NOMO-1 treated with DMSO at 0.1 percent for 48 hours (cell line): ENCODE results near the gene ME3.

Experiments used
- DNase-seq: peaks from one replicate; lab custom pipeline; 2025; ENCODE audit not compliant: unreplicated experiment; lab: John Stamatoyannopoulos, UW

Gene ME3

DNA sequence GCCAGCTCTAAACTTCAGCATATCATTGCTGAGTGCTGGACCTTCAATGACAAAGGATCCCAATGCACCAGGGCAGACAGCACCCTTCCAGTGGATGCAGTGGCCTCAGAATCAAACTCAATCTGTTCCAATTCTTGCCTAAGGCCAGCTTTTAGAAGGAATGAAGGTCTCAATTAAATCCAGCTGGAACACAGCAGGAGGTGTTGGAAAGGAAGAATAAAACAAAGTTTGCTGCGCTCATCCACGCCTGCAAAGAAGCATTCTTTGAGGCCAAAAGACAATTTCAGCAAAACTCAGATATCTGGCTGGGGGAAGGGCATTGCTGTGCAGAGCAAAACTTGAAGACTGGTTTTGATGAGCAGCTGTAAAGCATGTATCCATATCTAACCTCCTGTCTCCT, 177.1 kb downstream of the ME3 start:
- DNase-seq = no peak

DNA sequence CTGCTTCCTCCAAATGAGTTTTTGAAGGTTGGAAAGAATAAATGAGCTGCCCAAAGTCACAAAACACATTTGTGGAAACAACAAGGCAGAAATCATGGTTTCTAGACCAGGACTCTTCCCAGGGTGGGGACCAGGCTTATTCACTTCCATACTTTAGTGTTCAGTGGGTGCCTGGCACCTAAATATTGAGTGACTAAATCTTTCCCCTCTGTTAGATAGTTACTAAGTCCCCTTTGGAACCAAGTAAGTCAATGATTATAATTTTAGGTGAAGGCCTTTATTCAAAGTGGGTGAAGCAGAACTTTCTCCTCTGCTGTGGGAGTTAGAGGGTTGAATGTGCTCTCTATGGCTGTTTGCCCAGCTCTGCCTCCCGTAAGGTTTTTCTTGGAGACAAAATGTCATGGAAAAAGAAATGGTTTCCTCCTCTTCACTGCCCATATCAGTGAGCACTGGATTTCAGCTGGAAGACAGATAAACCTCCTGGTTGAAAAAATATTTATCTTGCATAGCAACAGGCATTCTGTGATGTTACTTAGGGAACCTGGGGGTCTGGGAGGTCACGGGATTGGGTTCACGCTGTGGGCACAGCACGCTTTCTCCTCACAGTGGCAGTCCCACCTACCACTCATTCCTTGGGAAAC, 179.9 kb downstream of the ME3 start:
- DNase-seq = no peak

DNA sequence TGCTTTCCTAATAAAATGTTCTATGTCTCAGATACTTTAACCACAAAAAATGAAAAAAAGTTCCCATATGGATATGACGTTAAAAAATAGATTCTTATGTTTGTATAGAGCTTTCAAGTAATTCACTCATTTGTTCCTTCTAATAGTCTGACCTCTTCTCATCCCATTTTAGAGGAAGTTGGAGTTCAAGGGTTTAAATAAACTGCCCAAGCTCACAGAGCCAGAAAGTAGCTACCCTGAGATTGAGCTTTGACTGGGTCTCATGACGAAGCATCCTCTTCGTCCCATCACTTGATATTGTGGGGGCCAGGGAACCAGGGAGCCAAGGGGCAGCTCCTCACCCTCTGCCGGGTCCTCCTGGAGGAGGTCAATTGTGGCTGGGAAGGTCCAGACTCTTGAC, 181.4 kb downstream of the ME3 start:
- DNase-seq = no peak

DNA sequence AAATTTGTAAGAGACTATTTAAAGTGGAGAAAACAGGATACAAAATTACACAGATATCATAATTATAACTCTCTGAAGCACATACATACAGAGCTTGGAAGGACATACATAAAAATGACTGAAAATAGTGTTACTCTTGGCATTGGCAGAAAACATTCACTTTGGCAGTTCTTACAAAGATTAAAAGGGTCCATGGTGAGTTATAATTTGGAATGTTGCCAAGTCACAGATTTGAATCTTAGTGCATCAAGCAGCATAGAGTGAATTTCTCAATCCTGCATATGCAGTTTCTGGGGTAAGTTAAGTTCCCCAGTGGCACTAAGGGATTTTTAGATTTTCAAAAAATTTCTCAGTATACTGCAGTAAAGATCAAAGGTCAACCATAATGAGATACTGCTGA, 181.8 kb downstream of the ME3 start:
- DNase-seq = no peak

DNA sequence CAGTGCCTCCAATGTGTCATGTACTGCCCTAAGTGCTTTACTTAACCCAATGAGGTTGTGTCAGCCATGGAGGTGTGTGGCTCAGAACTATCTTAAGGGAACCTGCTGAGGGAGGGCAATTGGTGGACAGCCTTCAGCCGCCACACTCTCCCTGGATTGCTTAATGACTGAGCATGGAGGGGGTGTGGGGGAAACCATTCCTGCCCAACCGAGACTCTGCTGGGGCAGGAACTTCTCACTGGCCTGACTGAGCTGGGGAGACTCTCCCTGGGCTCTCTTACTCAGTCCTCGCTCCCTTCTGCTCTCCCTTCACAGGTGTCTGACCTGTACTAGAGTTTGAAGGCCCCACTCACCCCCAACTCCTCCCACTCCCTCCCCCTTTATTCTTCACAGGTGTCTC, 183.0 kb downstream of the ME3 start:
- no peak for DNase-seq

DNA sequence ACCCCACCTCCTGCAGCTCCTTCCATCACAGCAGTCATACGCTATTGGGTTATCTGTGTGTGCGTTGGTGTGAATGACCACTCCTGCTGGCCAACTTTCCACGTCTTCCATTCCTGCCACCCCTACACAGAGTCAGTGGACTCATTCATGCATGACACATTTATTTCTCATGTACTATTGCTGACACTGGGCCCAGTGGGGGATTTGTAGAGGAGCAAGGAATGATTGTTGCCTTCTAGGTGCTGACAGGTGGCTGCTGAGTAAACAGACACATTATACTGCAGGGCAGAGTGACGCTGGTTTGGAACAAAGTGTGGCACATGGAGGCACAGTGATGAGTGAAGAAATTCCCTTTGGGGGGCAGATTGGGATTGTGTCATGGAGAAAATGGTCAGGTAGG, 183.9 kb downstream of the ME3 start:
- DNase-seq = no peak

DNA sequence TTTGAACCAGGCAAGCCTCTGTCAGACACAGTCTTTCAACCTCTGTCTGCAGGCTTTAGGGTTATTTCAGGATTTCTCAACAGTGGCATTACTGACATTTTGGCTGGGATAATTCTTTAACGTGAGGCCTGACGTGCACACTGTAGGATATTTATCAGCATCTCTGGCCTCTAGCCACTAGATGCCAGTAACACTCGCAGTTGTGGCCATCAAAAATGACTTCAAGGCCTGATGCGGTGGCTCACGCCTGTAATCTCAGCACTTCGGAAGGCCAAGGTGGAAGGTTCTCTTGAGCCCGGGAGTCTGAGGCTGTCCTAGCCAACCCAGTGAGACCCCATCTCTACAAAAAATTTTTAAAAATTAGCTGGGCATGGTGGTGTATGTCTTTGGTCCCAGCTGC, 184.7 kb downstream of the ME3 start:
- DNase-seq = no peak

DNA sequence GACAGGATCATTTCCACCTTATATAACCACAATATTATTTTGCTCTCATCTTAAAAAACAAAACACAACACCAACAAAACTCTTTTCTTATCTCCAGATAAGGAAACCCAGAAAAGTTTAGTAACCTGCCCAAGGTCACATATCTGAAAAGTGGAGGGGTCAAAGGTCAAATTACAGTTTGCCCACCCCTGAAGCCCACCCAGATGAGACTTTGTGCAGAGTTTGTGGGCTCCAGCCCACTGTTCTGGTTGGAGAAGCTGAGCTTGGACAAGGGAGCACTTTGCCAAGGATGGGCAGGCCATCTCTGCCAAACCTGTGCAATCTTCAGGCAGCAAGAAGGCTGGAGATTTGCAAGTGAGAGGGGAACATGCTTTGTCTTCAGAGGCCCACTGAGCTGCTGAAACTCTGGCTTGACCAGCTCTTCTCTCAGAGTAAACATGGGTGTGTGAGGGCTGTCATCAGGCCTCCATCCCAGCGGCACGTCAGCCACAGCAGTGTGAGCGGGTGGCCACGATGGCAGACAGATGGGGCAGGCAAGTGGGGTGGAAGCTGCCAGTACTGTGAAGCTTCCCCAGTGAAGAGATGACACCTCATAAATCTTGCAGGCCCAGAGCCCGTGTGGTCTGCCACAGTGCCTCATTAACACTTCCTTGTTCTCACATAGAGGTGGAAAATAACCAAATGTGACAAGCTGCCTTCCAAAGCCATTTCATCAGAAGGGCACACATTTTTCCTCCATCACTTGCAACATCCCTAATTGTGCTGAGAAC, 186.0 kb downstream of the ME3 start:
- DNase-seq = peak; percentile 97

DNA sequence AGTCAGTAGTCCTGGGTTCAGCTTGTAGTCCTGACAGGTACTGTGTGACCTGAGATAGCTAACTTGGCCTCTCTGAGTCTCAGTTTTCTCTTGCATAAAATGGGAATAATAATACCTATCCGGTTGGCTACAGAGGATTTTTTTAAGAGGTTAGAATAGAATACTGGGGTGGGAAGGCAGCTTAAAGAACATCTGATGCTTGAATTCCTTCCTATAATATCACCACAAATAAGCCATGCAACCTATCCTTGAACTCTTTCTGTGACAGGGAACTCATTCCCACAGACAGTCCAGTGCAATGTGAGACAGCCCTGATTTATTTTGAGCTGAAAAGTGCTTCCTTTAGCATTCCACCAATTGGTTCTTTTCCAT, 187.6 kb downstream of the ME3 start:
- DNase-seq = no peak

DNA sequence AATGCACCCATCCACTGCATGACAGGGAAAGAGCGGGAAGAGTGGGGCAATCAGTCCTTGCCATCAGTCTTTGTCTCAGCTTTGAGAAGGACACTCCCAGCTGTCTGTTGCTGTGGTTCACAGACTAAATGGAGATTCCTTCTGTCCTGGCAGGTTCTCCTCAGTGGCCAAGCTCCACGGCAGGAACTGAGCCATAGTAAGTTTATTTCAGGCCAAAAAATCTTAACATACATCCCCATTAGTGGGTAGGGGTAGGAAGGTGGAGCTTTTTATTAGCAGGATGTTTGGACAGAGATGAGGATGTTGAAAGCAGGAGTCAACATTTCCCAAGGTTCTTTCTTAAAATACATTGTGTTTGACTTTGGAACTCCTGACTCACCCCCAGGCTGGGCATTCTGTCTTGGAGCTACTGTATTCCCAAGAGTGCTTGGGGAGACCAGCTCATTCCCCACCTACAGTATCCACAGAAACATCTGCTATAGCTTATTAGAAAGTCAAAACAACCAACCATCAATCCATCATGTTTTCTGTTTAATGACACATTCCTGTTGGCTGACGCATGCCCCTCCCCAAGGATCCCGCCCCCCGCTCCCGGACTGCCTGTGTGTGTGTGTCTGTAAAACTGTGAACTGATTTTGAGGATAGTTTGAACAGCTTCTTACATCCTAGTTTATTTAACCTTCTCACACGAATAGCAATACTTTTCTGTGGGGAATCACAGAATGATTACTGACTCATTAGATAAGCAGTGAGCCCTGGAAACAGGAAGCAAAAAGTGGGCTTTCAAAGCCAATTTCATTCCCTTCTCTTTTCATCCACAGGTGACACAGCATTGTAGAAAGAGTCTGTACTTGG, 188.2 kb downstream of the ME3 start:
- peak; percentile 3 for DNase-seq

DNA sequence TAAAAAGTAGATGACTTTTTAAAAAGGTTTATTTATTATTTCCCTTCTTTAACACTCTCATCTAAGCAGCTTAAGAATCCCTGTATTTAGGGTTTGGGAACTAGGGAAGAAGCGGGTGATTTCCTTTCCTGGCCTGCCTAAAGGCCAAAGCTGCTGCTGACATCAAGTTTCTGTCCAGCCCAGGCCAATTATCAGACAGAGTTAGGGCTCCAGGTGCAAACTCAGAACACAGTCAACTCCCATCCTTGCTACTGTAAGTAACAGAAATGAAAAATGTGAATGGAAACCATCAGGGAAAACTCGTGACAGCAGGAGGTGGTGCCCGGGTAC, 188.8 kb downstream of the ME3 start:
- no peak for DNase-seq

DNA sequence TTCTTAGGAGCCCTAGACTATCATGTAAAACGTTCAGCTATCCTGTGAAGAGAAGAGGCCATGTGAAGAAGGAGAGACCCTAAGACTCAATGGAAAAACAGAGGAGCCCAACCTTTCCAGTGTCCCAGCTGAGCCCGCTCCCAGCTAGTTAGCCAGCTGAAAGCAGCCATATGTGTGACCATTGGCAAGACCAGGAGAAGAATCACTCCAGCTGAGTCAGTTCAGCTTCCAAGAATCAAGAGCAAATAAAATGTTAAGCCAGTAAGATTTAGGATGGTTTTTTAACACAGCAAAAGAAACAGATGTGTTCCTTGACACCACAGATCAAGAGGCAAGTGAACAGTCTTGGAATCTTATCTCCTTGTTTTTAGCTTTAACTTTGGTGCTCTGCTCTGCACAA, 189.7 kb downstream of the ME3 start:
- no peak for DNase-seq

DNA sequence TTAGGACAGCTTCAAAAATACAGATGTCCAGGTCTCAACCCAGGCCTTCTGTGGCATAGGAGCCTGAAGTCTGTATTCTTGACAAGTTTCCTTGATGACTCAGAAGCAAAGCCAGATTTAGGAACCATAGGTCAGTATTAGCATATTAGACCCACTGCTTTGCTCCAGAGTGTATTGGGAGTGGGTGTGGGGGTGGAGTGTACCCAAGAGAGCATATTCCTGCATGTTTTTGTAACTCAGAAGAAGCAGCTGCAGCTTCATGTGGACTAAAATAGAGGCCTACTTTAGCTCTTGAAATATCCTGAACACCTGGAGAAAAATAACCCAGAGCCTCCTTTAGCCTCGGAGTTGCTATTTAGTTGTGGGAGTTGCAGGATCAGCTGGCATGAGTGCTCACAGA, 191.0 kb downstream of the ME3 start:
- no peak for DNase-seq

DNA sequence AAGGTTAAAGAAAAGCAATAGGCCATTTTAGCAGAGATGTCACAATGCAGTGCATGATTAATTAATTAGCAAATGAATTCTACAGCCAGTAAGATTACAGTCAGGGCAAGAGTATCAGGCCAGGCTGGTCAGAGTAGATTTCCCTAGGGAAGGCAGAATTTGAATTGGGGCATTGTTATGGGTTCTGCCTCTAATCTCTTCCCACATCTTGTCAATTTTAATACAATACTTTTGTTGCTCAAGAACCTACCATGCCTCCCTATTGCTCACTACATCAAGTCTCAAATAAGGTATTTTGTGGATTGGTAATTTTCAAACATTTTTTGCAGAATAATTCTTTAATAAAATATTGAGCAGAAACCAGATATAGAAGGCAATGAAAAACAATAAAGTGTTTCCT, 194.1 kb downstream of the ME3 start:
- no peak for DNase-seq

DNA sequence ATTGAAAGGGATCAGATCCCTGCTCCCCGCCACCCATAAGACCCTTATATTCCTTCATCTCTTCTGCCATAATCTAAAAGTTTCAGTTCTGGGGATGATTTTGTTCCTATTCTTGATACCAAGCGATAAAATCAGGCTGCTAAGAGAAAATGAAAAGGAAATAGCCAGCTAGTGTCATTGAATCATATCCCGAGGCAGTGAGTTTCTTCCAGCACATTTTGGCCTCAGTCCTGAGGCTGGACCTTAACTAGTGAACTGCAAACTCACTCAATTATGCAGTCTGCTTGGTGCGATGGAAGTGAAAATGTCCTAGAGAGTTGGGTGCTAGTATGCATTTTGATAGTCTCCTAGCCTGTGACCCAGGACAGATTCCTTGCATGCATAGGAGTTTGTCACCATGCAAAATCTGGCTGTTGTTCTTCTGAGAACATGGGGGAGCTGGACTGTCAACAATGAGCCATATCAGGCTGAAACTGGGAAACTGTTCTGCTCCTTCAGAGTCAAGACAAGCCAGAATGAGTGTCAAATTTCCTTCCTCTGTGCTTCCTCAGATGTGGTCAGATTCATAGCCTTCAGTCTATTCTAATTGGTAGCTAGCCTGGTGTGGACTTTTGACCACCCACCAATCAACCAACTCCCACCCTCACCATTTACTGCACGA, 194.8 kb downstream of the ME3 start:
- no peak for DNase-seq

DNA sequence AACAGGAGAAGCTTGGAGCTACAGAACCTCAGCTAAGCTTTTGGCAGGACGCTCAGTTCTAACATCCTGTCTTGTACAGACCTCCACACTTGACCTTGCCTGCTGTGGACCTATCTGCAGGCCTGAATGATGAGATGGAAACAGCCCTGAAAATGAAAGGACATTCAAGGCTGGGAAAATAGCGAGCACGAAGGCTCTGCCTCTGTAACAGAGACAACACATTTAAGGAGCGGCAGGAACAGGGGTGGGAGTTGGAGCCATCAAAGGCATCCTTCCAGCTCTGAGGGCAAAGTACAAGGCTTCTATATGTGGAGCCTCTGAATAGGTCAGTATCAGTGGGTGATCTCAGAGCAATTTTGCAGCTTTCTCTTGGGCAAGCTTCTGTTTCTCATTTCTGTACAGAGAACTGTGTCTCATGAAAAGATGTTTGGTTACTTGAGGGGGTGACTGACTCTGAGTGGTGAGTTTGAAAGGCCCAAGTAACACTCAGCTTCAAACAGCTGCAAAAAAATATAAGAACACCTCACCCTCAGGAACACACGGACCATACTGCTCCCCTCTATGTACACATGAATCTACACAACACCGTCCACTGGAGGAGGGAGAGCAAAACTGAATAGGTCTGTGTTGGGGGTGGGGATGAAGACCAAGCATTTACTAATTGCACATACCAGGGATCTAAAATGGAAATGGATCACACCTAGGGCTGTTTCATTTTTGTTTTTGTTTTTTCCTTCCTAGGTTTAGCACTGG, 196.1 kb downstream of the ME3 start:
- no peak for DNase-seq

DNA sequence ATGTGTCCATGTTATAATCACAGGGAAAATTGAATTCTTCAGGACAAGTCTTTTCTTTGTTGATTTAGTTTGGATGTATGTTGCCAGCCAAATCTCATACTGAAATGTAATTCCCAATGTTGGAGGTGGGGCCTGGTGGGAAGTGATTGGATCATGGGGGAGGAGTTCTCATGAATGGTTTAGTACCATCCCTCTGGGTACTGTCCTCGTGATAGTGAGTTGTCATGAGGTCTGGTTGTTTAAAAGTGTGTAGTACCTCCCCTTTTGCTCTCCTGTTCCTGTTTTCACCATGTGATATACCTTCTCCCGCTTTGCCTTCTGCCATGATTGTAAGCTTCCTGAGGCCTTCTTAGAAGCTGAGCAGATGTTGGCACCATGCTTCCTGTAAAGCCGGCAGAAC, 197.4 kb downstream of the ME3 start:
- DNase-seq = no peak

DNA sequence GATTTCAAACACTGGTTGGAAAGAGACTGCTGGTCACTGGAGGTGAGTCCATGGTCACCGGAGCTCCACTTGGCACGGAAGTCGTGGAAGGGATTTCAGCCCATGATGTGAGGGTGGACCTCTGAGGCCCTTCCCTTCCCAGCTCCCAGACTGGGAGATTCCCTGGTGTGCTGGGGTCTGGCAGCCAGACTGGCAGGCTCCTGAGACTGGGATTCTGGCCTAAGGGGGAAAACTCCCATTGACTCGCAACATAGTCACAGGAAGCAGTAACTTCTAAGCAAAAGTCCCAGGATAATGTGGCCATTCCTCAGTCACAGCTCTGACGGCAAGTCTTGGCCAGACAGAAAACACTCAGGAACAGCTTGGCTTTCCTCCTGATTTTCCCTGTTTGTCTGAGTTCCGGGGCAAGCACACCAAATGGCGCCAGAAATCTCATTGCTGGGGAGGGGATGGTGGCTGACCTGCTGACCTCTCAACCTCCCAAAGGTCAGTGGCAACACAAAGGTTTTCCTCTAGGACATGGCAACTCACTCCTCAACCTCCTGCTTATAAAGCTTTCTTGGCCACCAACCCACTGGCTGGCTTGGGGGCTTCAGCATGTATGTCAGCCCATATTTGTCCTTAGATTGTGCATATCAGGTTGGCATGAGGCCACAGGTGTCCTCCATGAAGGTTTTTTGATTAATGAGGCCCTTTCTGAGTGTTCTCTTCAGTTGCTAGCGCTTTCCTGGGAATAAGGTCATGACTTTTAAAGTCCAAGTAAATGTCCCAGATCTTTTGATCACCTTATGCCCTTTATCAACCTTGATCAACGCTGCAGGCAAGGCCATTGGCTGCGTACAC, 198.2 kb downstream of the ME3 start:
- no peak for DNase-seq

DNA sequence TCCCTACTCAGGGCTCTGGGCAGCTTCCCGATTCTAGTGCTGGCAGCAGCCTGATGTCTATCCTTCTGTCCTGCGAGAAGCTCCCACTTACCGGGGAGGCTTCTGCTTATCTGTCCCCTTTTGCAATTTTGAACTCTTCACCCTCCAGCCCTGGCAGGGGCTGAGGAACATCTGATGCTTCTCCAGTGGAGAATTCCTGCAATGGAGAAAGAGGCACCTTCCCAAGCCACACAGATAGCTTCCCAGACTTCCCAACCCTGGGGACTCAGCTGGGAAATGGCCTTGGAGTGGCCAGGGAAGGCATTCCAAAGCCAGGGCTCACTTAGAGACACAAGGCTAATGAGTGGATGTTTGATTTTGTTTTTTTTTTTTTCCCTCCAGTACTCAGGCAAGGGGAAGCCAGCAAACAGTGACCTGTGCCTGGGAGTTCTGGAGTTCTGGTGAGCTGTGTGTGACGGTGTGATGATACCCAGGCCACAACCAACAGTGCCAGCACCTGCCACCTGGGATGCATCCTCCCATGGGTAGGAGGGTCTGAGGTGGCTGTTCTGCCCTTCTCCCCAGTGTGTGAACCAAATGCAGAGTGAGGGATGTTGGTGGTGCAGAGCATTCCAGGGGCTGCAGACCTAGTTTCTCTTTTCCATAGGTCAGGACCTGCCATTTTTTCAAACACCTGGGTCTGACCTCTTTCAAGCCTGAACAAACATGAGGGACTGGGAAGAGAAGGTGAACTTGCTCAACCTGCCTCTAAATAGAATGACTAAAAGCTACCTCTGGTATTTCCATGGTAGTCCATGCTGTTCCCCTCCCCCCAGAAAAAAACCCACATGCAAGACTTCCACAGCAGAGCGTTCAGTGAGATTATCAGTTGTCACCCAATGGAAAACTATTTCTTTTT, 202.7 kb downstream of the ME3 start:
- no peak for DNase-seq
